Hepatocyte (in vitro differentiated cells): ENCODE measurements around the gene LUZP4. TPM values are rescaled to one million over a fixed set of nuclear protein-coding genes. Genes with fewer than 3 reads are reported as not detected.
A peak's percentile ranks its signal among the peaks of the same experiment; 100 is the strongest.
"Not testable (repeated sequence)": the region's sequence is repeated elsewhere in the genome, so short reads cannot be mapped to it uniquely, and the experiment has no call there.

Experiments
- DNase-seq: peaks from one replicate; pipeline ENCODE4 v3.0.0-alpha.2; 2016; ENCODE audit warnings: low spot score
- H2AFZ ChIP-seq: fragments of 200-600 bp; sonication (generic); 2 replicates; pipeline ENCODE4 v1.6.0; 2016; ENCODE audit warnings: antibody characterized with exemption, mild to moderate bottlenecking
- H3K27ac ChIP-seq: fragments of 200-600 bp; sonication (generic); 2 replicates; pipeline ENCODE4 v1.5.1; 2016; ENCODE audit warnings: mild to moderate bottlenecking
- H3K27me3 ChIP-seq: fragments of 200-600 bp; sonication (generic); 2 replicates; pipeline ENCODE4 v1.6.1; 2016
- H3K36me3 ChIP-seq: fragments of 200-600 bp; sonication (generic); replicated peaks from 2 replicates; pipeline ENCODE4 v1.5.1; 2016; ENCODE audit warnings: low read depth; ENCODE audit not compliant: insufficient read depth
- H3K4me1 ChIP-seq: fragments of 200-600 bp; sonication (generic); 2 replicates; pipeline ENCODE4 v1.5.1; 2016; ENCODE audit warnings: mild to moderate bottlenecking, moderate library complexity; ENCODE audit not compliant: insufficient read depth
- H3K4me2 ChIP-seq: fragments of 200-600 bp; sonication (generic); 2 replicates; pipeline ENCODE4 v1.6.0; 2016
- H3K4me3 ChIP-seq: fragments of 200-600 bp; sonication (generic); 2 replicates; pipeline ENCODE4 v1.5.1; 2016; ENCODE audit warnings: mild to moderate bottlenecking
- H3K79me2 ChIP-seq: fragments of 200-600 bp; sonication (generic); 2 replicates; pipeline ENCODE4 v1.6.0; 2017; ENCODE audit warnings: mild to moderate bottlenecking
- H3K9me2 ChIP-seq: fragments of 200-600 bp; sonication (generic); replicated peaks from 2 replicates; pipeline ENCODE4 v1.6.0; 2017; ENCODE audit warnings: mild to moderate bottlenecking; ENCODE audit not compliant: insufficient read depth
- H3K9me3 ChIP-seq: fragments of 200-600 bp; sonication (generic); 2 replicates; pipeline ENCODE4 v1.5.1; 2016; ENCODE audit warnings: low read depth, mild to moderate bottlenecking
- H4K20me1 ChIP-seq: fragments of 200-600 bp; sonication (generic); 2 replicates; pipeline ENCODE4 v1.6.0; 2016; ENCODE audit warnings: mild to moderate bottlenecking; ENCODE audit not compliant: insufficient read depth, poor library complexity, severe bottlenecking
- EZH2 ChIP-seq: fragments of 200-600 bp; sonication (generic); IDR thresholded peaks from 2 replicates; pipeline ENCODE4 v1.6.1; 2016; ENCODE audit warnings: antibody characterized with exemption, mild to moderate bottlenecking, borderline replicate concordance
- EZH2phosphoT487 ChIP-seq: fragments of 200-600 bp; sonication (generic); IDR thresholded peaks from one replicate; pipeline ENCODE4 v1.6.1; 2018; ENCODE audit warnings: antibody characterized with exemption, mild to moderate bottlenecking, low read depth, moderate library complexity; ENCODE audit not compliant: unreplicated experiment, severe bottlenecking
- WGBS: methylation state at CpG from one replicate; pipeline ENCODE4 v1.1.6; 2016; ENCODE audit warnings: low lambda C conversion rate; ENCODE audit errors: missing lambda C conversion rate; 5-methylcytosine and 5-hydroxymethylcytosine counted together
- polyA plus RNA-seq: library from polyadenylated mRNA; unstranded; fragments of >200 nt; fragmentation: Nextera tagmentation; extraction: Ambion mirVana; gene quantifications from 2 replicates; pipeline ENCODE4 v1.2.1, GENCODE V29; 2016
- total RNA-seq: library from RNA; depleted of rRNA; stranded (reverse); fragments of >200 nt; gene quantifications from 2 replicates; pipeline ENCODE4 v1.2.3, GENCODE V29; 2014
- TF ChIP-seq, protein P1 (sequence below): fragments of 200-600 bp; sonication (generic); IDR thresholded peaks from 2 replicates; pipeline ENCODE4 v1.5.1; 2016; ENCODE audit warnings: antibody characterized with exemption, mild to moderate bottlenecking; ENCODE audit not compliant: poor library complexity

Gene LUZP4
- total and polyA plus RNA-seq, 2 experiments from 2014 or later = not detected

DNA sequence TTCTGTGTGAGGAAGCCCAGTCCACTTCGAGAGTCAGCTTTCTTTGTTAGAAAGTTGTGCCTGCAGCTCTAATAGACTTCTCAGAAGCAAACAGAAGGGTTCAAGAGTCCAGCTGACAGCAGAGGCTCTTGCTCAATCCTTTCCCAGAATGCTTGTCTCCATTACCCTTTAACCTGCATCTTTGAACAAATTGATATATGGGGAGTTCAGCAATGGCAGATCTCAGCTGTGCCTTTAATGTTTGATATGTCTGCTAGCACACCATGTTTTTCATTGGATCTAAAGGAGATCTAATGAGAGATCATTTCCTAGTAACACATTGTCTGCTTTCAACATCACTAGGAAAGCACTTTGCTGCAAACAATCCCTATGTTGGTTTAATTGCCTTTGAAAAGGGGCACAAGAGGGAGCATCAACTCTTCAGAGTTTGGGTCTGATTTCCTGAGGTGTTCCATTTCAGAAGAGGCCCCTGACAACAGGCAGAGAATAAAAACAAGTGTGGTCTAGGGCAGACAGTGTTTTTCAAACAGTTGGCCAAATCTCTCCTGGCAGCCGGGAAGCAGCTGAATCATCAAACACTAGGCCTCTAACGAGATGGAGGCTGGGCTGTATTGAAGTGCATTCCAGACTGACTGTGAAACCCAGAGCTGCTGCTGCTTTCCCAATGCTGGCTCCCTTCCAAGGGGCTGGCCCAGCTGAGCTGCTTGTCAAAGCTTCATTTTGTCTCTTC lies 55.5 kb downstream of the LUZP4 start:
- TF ChIP-seq EZH2phosphoT487 (no peak), EZH2 (no peak)
- TF ChIP-seq, protein P1, sequence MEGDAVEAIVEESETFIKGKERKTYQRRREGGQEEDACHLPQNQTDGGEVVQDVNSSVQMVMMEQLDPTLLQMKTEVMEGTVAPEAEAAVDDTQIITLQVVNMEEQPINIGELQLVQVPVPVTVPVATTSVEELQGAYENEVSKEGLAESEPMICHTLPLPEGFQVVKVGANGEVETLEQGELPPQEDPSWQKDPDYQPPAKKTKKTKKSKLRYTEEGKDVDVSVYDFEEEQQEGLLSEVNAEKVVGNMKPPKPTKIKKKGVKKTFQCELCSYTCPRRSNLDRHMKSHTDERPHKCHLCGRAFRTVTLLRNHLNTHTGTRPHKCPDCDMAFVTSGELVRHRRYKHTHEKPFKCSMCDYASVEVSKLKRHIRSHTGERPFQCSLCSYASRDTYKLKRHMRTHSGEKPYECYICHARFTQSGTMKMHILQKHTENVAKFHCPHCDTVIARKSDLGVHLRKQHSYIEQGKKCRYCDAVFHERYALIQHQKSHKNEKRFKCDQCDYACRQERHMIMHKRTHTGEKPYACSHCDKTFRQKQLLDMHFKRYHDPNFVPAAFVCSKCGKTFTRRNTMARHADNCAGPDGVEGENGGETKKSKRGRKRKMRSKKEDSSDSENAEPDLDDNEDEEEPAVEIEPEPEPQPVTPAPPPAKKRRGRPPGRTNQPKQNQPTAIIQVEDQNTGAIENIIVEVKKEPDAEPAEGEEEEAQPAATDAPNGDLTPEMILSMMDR = peak; percentile 21
- Histone ChIP-seq H3K4me2 (peak overlapping the region; percentile 59), H3K36me3 (no peaks in the 10 kb centered on the region), H3K27me3 (no peaks in the 10 kb centered on the region), H3K4me3 (no peak overlapping the region), H3K9me2 (no peaks in the 10 kb centered on the region), H4K20me1 (no peaks in the 10 kb centered on the region), H3K9me3 (no peaks in the 10 kb centered on the region), H3K79me2 (no peaks in the 10 kb centered on the region), H3K4me1 (peaks cover 21% of the 10 kb centered on the region), H3K27ac (peak overlapping the region; percentile 93), H2AFZ (peak overlapping the region; percentile 22)
- DNase-seq = peak; percentile 97
- WGBS = 5% methylated on average over 3 of the region's 3 CpGs

DNA sequence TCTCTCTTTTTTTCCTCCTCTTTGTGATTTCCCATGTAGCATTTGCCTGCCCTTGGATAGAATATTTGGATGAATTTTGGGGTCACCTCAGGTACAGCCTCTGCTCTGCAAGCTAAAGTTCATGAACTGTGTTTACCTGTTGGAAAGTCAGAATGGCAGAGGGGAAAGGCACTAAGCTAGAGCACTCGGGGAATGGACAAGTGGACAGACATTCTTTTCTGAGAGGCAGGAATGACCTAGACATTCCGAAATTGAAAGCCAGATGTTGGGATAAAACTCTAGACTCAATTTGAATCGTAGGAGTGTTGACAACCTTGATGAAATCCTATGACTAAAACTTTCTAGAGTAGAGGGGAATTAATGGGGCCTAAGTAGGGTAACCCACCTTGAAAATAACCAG lies 56.1 kb downstream of the LUZP4 start:
- Histone ChIP-seq H3K27ac (peak overlapping the region; percentile 93), H4K20me1 (no peaks in the 10 kb centered on the region), H3K36me3 (no peaks in the 10 kb centered on the region), H3K9me3 (no peaks in the 10 kb centered on the region), H3K4me1 (peaks cover 24% of the 10 kb centered on the region), H3K9me2 (no peaks in the 10 kb centered on the region), H3K27me3 (no peaks in the 10 kb centered on the region), H3K79me2 (no peaks in the 10 kb centered on the region), H2AFZ (peak overlapping the region; percentile 38), H3K4me3 (no peak overlapping the region), H3K4me2 (peak overlapping the region; percentile 52)
- WGBS = 33% methylated on average over 3 of the region's 3 CpGs
- DNase-seq = no peak
- TF ChIP-seq, protein P1 = no peak
- TF ChIP-seq EZH2 (no peak), EZH2phosphoT487 (no peak)

DNA sequence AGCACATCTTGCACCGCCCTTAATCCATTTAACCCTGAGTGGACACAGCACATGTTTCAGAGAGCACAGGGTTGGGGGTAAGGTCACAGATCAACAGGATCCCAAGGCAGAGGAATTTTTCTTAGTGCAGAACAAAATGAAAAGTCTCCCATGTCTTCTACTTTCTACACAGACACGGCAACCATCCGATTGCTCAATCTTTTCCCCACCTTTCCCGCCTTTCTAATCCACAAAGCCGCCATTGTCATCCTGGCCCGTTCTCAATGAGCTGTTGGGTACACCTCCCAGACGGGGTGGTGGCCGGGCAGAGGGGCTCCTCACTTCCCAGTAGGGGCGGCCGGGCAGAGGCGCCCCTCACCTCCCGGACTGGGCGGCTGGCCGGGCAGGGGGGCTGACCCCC lies 57.2 kb downstream of the LUZP4 start:
- H3K79me2 ChIP-seq, DNase-seq, H4K20me1 ChIP-seq, H2AFZ ChIP-seq, H3K4me2 ChIP-seq, H3K4me3 ChIP-seq, H3K9me2 ChIP-seq, H3K9me3 ChIP-seq, H3K27me3 ChIP-seq, H3K36me3 ChIP-seq, H3K27ac ChIP-seq: not testable (repeated sequence)
- WGBS = 92% methylated on average over 7 of the region's 14 CpGs
- H3K4me1 ChIP-seq = peaks cover 27% of the 10 kb centered on the region

DNA sequence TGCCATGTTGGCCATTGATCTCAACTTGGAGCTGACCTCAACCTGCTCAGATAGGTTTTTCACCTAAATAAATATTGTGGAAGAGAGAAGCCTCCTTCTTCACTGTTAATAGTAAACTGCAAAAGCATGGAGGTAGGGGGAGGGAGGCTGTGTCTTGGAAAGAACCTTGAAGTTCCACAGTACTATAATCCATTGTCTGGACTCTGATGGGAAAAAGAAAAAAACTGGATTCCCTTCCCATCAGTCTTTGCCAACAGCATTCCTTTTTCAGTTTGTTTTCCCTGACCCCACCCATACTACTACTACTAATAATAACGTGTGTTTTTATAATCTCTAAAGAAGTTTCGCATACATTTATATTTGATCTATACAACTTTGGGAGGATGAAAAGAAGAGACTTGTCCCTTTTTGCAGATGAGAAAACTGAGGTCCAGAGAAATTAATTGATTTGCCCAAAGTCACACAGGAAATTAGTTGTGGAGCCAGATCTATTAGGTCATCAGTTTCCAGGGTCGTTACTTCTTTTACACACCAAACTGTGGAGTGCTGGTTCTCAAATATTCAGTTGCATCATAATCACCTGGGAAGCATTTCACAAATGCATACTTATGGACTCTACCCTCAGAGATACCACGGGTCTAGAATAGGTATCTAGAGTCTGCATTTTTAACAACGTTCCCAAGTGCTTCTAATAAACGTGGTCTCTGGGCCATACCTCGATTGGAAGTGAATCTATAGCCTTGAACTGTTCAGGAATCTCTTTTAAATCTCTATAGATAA lies 59.1 kb downstream of the LUZP4 start:
- Histone ChIP-seq H3K4me2 (no peak overlapping the region), H3K4me3 (no peak overlapping the region), H3K4me1 (peaks cover 27% of the 10 kb centered on the region), H2AFZ (no peak overlapping the region), H3K27me3 (no peaks in the 10 kb centered on the region), H3K79me2 (no peaks in the 10 kb centered on the region), H4K20me1 (no peaks in the 10 kb centered on the region), H3K27ac (no peak overlapping the region), H3K9me3 (no peaks in the 10 kb centered on the region), H3K9me2 (no peaks in the 10 kb centered on the region), H3K36me3 (no peaks in the 10 kb centered on the region)
- 81% methylated on average over 7 of the region's 7 CpGs for WGBS
- no peak for DNase-seq
- TF ChIP-seq EZH2 (no peak), EZH2phosphoT487 (no peak)
- TF ChIP-seq, protein P1 = no peak
